ENCODE data around the gene EPB41L2. TPM values are rescaled to one million over a fixed set of nuclear protein-coding genes. Genes with fewer than 3 reads are reported as not detected.
"Not testable (repeated sequence)": the region's sequence is repeated elsewhere in the genome, so short reads cannot be mapped to it uniquely, and the experiment has no call there.

EPB41L2 gene
- total RNA-seq, 2 experiments from 2014 or later = 40.1 to 40.7 TPM

DNA sequence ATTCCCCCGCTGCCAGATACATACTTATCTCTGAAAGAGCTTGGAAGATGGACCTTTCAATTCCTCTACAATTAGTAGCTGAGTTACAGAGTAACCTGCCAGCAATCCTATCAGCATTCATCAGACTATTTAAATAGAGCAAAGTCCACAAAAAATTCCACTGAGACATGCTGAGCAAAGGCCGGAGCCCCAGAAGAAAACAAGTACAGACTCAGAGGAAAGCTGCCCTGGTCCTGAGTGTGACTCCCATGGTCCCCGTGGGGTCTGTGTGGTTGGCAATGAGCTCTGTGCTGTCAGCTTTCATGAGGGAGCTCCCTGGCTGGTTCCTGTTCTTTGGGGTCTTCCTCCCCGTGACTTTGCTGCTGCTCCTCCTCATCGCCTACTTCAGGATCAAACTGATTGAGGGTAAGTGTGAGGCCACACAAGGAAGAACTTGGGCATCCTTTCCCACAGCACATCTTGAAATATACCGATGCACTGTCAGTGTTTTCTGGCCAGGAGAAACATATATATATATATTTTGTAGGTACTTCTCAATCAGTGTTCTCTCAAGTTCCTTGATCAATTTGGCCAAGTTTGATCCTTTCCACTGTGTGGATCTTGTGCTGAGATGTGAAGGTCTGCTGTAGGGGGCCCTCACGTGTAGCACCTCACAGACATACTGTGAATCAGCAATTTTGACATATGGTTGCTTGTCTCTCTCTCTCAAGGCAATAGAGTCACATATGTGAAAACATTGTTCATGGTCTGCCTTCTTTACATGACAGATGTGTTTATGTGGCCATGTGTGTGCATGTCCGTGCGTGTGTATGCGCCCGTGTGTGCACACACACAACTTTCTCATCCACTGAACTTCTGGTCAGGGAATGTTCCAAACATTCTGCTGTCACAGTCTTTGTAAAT, 235.5 kb downstream of the EPB41L2 start, which contains the start of gene SMLR1:
Gene SMLR1, plus strand, starts transcription at position 160 of the 903 bp plus-strand sequence. Its CDS starts 8 bp downstream, at position 168.
- no peak within 1 kb of the TSS for H3K4me3 Mint-ChIP-seq
- H3K27me3 Mint-ChIP-seq = no peaks in the 10 kb centered on the region
- peaks cover 3% of the 10 kb centered on the region for H3K4me1 Mint-ChIP-seq
- no peak within 1 kb of the TSS for H3K27ac Mint-ChIP-seq
- no peak for DNase-seq
- no peaks in the 10 kb centered on the region for H3K9me3 Mint-ChIP-seq
- no peaks in the 10 kb centered on the region for H3K36me3 Mint-ChIP-seq

DNA sequence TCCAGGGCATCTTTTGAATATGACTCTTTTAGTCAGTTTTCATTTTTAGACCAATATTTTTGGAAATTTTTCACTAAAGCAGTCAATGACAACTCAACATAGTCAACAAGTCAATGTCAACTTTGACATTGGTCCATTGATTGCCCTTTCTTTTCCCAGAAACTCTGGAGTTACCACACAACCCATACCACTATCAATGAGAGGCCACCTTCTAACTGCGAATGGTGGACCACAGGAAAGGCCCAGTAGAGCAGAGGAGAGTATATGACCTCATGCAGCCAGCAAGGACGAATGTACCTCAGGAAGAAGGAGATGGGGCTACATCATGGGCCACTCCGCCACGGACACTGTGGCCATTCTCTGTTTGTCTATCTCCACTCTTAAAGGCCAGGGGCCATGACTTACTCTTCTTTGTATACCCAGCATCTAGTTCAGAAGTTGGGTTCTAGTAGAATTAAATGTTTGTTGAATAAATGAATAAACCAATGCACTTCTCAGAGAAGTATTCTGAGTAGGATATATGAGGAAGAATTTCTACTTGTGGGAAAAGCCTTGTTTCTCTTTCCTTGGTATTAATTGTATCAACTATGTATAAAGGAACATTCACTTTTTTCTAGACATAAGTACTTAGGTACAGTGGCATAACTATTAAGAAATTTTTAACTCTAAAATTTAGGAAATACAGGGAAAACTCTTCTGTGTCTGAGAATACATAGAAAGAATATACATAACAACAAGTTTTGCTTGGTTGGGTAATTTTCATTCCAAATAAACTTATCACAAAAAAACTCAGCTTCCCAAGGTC, 236.4 kb downstream of the EPB41L2 start:
- DNase-seq = no peak
- Mint-ChIP-seq H3K36me3 (no peaks in the 10 kb centered on the region), H3K27ac (no peak overlapping the region), H3K27me3 (no peaks in the 10 kb centered on the region), H3K9me3 (no peaks in the 10 kb centered on the region), H3K4me3 (no peak overlapping the region), H3K4me1 (peaks cover 3% of the 10 kb centered on the region)

DNA sequence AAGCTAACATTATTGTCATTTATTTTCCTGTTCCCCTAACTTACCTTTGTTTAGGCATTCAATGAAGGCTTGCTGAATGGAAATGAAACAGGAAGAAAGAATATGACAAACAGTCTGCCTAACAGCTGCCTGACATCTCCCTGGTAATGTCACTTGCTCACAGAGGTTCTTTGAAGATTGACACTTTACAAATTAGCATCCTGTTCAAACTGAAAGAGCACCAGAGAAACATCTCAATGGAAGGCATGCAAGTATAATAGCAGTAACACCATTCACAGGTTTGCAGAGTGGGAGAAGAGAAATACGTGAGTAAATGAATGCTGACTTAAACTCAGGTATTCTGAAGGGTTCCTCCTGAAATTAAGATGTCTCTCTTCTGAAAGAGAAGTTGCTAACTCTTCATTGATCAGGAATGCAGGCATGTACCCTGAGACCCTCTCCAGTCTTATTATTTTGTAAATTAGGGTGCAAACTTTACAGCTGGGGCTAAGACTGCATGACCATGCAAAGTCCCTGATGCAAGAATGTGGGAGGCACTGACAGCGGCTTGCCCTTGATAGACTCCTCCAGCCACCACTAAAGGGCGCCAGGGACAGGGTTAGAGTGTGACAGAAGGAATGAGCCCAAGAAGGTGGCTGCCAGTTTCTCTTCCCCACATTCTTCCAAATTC, 237.1 kb downstream of the EPB41L2 start:
- Mint-ChIP-seq H3K27ac (no peak overlapping the region), H3K4me3 (no peak overlapping the region), H3K4me1 (peaks cover 3% of the 10 kb centered on the region), H3K27me3 (no peaks in the 10 kb centered on the region), H3K9me3 (no peaks in the 10 kb centered on the region), H3K36me3 (no peaks in the 10 kb centered on the region)
- no peak for DNase-seq

DNA sequence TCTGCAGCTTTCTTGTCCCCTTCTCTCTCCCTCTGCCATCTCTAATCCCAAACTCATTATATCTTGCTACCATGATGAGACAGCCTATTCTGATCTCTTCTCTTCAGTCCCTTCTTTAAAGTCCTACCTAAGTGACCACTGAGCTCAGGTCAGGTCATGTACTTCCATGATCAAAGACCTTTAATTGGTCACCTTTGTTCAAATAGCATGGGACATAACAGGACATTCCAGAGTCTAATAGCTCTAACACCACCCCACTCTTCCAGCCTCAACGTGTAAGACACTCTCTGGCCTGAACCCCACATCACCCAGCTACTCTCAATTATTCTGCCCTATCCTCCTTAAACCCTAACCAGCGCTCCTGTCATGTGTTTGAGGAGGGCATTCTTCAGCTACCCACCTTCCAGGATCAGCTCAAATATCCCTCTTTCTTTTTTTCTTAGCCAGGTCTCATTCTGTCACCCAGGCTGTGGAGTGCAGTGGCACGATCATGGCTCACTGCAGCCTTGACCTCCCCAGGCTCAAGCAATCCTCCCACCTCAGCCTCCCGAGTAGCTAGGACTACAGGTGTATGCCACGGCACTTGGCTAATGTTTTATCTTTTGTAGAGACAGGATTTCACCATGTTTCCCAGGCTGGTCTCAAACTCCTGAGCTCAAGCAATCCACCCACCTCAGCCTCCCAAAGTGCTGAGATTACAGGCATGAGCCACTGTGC, 237.9 kb downstream of the EPB41L2 start:
- H3K4me1 Mint-ChIP-seq = peaks cover 3% of the 10 kb centered on the region
- DNase-seq = no peak
- H3K9me3 Mint-ChIP-seq = no peaks in the 10 kb centered on the region
- no peaks in the 10 kb centered on the region for H3K27me3 Mint-ChIP-seq
- H3K36me3 Mint-ChIP-seq = no peaks in the 10 kb centered on the region
- H3K4me3 Mint-ChIP-seq = no peak overlapping the region
- no peak overlapping the region for H3K27ac Mint-ChIP-seq

DNA sequence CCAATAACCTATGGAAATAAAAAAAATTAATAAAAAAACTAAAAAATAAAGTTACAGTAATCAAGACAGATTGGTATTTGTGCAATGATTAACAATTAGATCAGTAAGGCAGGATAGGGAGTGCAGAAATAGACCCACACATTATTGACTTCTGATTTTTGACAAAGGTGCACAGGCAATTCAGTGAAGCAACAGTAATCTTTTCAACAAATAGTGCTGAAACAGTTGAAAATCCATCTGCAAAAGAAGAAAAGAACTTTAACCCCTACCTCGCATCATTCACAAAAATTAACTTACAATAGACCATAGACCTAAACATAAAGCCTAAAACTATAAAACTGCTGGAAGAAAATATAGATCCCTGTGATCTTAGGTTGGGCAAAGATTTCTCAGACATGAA, 240.3 kb downstream of the EPB41L2 start:
- DNase-seq = no peak
- H3K4me3 Mint-ChIP-seq = no peak overlapping the region
- no peaks in the 10 kb centered on the region for H3K27me3 Mint-ChIP-seq
- peaks cover under 1% of the 10 kb centered on the region for H3K36me3 Mint-ChIP-seq
- H3K9me3 Mint-ChIP-seq = peaks cover 6% of the 10 kb centered on the region
- H3K4me1 Mint-ChIP-seq = peaks cover 3% of the 10 kb centered on the region
- H3K27ac Mint-ChIP-seq = no peak overlapping the region

DNA sequence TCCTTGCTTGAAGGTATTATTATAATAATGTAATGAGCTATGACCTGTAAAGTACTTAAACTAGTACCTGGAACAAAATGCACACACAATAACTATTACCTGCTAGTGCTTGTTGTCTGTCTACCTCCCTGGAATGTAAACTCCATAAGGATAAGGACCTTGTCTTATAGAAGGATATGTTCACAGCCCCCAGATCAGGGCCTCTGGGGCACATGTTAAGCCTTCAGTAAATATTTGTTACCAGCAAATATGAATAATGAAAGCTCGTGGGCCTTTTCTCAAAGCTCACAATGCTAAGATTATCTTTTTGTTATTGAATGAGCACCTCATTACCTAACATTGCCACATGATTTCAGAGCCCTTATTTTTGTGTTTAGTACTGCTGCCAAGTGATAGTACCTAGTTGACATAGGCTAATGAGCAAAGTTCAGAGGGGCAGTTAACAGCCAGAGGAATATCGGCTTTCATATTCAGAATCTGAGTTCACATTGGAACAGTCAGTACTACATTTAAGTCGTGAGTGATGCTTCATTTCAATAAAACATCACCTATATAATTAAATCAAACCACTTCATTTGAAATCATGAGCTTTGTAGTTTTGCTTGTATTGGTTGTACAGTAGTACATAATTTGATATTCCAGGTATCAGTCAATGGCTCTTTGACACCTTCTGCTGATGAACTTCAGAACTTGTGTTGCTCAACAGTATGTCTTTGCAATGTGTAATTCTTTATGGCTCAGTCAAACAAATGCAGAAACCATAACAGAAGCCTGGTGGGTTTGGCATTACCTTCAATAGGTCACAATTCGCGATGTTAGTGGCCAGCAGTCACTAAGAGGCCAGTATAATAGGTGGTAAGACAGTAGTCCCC, 247.6 kb downstream of the EPB41L2 start:
- no peak for DNase-seq
- H3K27me3 Mint-ChIP-seq = no peaks in the 10 kb centered on the region
- peaks cover 12% of the 10 kb centered on the region for H3K9me3 Mint-ChIP-seq
- H3K4me1 Mint-ChIP-seq = no peaks in the 10 kb centered on the region
- H3K4me3 Mint-ChIP-seq = no peak overlapping the region
- no peak overlapping the region for H3K27ac Mint-ChIP-seq
- H3K36me3 Mint-ChIP-seq = peaks cover 5% of the 10 kb centered on the region

DNA sequence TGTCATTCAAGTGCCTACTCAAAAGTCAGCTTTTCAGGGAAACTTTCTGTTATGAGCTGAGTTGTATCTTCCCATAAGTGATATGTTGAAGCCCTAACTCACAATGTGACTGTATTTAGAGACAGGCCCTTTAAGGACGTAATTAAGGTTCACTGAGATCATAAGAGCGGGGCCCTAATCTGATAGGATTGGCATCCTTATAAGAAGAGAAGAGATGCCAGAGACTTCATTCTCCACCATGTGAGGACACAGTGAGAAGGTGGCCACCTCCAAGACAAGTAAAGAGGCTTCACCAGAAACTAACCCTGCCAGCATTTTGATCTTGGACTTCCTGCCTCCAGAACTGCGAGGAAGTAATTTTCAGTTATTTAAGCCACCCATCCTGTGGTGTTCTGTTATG, 248.5 kb downstream of the EPB41L2 start:
- Mint-ChIP-seq H3K9me3 (peaks cover 10% of the 10 kb centered on the region), H3K4me1 (no peaks in the 10 kb centered on the region), H3K27ac (no peak overlapping the region), H3K36me3 (peaks cover 5% of the 10 kb centered on the region), H3K4me3 (no peak overlapping the region), H3K27me3 (no peaks in the 10 kb centered on the region)
- no peak for DNase-seq

DNA sequence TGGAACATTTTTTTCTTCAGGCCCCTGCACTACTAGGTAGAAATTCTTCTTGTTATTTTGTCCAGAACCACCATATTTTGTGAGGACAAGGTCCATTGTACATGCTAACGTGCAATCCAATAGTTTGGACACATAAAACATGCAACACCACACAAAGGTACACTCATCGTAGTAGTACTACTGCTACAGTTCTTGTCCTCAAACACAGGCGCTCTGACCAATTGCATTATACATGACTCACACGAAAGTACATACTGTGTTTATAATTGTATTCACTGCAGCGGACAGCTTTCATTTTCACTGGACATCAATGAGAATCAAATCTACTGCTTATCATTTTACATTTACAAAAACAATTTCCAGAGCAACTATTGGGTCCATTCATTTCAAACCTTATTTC, 251.1 kb downstream of the EPB41L2 start:
- H3K4me1 Mint-ChIP-seq = no peaks in the 10 kb centered on the region
- no peak overlapping the region for H3K27ac Mint-ChIP-seq
- peaks cover 2% of the 10 kb centered on the region for H3K9me3 Mint-ChIP-seq
- no peak for DNase-seq
- no peak overlapping the region for H3K4me3 Mint-ChIP-seq
- no peaks in the 10 kb centered on the region for H3K27me3 Mint-ChIP-seq
- no peaks in the 10 kb centered on the region for H3K36me3 Mint-ChIP-seq

DNA sequence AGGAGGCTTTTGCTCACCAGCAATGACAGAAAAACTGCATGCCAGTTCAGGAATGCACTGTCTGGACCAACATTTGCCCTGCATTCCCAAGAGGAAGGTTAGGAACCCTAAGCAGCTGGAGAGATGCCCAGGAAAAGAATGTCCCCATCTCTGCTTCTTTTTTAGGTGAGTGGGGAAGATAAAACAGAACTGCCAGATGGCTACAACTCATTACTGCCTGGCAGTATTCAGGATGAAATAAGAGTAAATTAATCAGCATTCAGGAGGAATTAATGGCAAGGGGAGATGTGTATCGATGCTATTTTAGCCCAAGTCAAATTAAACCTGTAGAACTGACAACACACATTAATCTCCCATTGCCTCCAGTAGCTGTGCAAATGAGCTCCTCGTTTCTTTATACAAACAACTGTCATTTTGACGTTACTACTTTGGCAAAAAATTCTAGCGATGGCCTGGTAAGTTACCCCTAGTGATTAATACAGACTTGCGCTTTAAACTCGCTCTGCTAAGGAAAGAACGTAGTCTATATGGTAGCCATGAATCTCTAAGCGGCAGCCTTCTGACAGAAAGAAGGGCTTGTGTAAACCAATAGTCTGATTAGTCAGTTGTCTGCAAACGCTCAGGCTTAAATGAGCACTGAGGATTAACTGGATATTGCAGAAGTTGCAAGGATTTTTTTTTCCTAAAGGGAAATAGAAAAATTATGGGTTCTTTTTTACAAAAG, 252.6 kb downstream of the EPB41L2 start:
- H3K27ac Mint-ChIP-seq = no peak overlapping the region
- H3K9me3 Mint-ChIP-seq = no peaks in the 10 kb centered on the region
- peaks cover 3% of the 10 kb centered on the region for H3K27me3 Mint-ChIP-seq
- no peak overlapping the region for H3K4me3 Mint-ChIP-seq
- DNase-seq = no peak
- no peaks in the 10 kb centered on the region for H3K4me1 Mint-ChIP-seq
- no peaks in the 10 kb centered on the region for H3K36me3 Mint-ChIP-seq

DNA sequence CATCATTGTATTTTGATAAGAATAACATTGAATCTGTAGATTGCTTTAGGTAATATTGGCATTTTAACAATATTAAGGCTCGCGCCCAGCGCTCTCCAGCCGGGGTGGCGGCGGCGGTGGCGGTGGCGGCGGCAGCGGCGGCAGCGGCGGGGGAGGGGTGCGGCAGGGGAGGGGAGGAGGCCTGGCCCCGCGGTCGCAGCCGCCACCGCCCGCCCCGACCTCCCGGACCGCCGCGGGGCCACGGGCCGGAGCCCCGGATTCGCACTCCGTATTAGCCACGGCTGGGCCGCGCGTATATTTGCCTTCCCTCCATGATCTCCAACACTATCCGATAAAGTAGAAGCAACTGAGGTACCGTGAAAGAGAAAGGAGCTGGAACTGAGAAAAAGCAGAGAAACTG, 261.7 kb downstream of the EPB41L2 start:
- H3K4me1 Mint-ChIP-seq, H3K27ac Mint-ChIP-seq, H3K27me3 Mint-ChIP-seq, H3K36me3 Mint-ChIP-seq, H3K4me3 Mint-ChIP-seq, H3K9me3 Mint-ChIP-seq, DNase-seq: not testable (repeated sequence)

DNA sequence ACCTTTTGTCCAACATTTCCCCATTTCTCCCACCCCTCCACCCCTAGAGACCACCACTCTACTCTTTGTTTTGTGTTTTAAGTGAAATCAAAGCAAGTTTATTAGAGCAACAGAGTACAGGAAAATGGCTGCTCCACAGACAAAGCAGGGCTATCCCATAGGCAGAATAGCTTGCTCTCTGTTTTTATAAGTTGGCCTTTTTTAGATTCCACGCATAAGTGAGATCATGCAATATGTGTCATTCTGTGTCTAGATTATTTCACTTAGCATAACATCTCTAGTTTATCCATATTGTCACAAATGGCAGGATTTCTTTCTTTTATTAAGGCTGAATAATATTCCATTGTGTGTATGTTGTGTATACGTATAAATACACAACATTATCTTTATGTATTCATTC, 266.0 kb downstream of the EPB41L2 start:
- H3K27me3 Mint-ChIP-seq = no peaks in the 10 kb centered on the region
- H3K36me3 Mint-ChIP-seq = peaks cover 2% of the 10 kb centered on the region
- no peak overlapping the region for H3K4me3 Mint-ChIP-seq
- DNase-seq = no peak
- peaks cover 3% of the 10 kb centered on the region for H3K4me1 Mint-ChIP-seq
- H3K9me3 Mint-ChIP-seq = peaks cover 6% of the 10 kb centered on the region
- H3K27ac Mint-ChIP-seq = no peak overlapping the region

DNA sequence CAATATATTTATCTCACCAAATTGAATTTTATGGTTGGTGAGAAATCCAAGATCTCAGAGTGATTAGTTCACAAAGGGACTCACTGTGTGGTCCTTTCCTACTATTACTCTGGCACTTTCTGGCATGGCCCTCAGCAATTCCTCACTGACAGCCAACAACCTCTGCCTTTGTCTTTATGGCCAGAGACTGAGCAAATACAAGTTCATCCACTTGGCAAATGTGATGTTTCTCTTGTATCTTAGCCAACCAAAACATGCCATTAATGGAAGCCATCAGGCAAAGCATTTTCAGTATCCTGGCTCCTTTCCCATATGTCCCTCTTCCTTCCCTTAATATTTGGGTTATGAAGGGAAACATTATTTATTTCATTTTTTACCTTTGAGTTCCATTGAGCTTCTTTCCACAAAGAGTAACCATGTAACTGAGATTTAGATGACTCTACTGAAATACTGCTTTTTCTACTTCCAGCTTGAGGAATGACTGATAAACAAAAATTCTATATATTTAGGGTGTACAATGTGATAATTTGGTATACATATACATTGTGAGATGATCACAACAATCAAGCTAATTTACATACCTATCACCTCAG, 266.6 kb downstream of the EPB41L2 start:
- peaks cover 6% of the 10 kb centered on the region for H3K9me3 Mint-ChIP-seq
- peaks cover 3% of the 10 kb centered on the region for H3K4me1 Mint-ChIP-seq
- H3K4me3 Mint-ChIP-seq = no peak overlapping the region
- no peak overlapping the region for H3K27ac Mint-ChIP-seq
- no peaks in the 10 kb centered on the region for H3K27me3 Mint-ChIP-seq
- DNase-seq = no peak
- H3K36me3 Mint-ChIP-seq = peaks cover 2% of the 10 kb centered on the region

DNA sequence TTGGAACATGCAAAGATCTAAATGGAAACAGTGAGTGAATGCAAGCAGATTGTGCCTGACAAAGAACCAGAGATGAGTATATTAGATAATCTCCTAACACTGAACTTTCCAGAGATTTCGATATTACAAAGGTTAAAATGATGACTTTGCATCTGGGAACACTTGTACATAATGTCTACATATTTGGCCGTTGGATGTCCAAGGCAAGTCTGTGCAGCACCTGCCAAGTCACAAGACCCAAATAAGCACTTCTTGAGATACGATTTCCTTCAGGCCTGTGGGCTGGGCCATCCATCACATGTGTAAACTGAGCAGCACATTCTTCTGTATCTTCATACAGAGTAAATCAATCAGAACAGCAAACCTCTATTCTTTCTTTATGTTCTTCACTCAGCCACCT, 268.3 kb downstream of the EPB41L2 start:
- peaks cover 3% of the 10 kb centered on the region for H3K4me1 Mint-ChIP-seq
- DNase-seq = no peak
- H3K27ac Mint-ChIP-seq = no peak overlapping the region
- no peak overlapping the region for H3K4me3 Mint-ChIP-seq
- peaks cover 2% of the 10 kb centered on the region for H3K36me3 Mint-ChIP-seq
- peaks cover under 1% of the 10 kb centered on the region for H3K27me3 Mint-ChIP-seq
- peaks cover 6% of the 10 kb centered on the region for H3K9me3 Mint-ChIP-seq

All from activated naive CD8-positive, alpha-beta T cell treated with anti-CD3 and anti-CD28 coated beads for 36 hours (primary cell).